Liver (tissue), 9 donors: Measurements from ENCODE around the gene CELF5. TPM values are rescaled to one million over a fixed set of nuclear protein-coding genes. Genes with fewer than 3 reads are reported as not detected.
"Not testable (repeated sequence)": the region's sequence is repeated elsewhere in the genome, so short reads cannot be mapped to it uniquely, and the experiment has no call there.

Source experiments
- DNase-seq: peaks from one replicate; pipeline ENCODE4 v3.0.0-alpha.2; 2017; ENCODE audit warnings: low spot score
- H3K27ac ChIP-seq, 2 donors: one replicate each; pipeline ENCODE4 v1.7.0; 2013; ENCODE audit warnings: inconsistent platforms in 2 of 2, low read length in 2 of 2, control low read depth in 1 of 2, low read depth in 1 of 2, mild to moderate bottlenecking in 1 of 2
- H3K27me3 ChIP-seq, 4 donors: one replicate each; pipeline versions ENCODE4 v1.6.1 to v1.7.0; 2013; ENCODE audit warnings: low read length in 3 of 4, inconsistent platforms in 1 of 4, mild to moderate bottlenecking in 1 of 4, moderate library complexity in 1 of 4; ENCODE audit not compliant: control insufficient read depth in 4 of 4, insufficient read depth in 4 of 4
- H3K36me3 ChIP-seq, 4 donors: one replicate each; pipeline versions ENCODE4 v1.6.1 to v1.7.0; 2013; ENCODE audit warnings: low read length in 3 of 4, mild to moderate bottlenecking in 3 of 4, low read depth in 1 of 4, moderate library complexity in 1 of 4; ENCODE audit not compliant: control insufficient read depth in 4 of 4, insufficient read depth in 3 of 4
- H3K4me1 ChIP-seq, 4 donors: one replicate each; pipeline versions ENCODE4 v1.6.1 to v1.7.0; 2013; ENCODE audit warnings: low read length in 3 of 4, mild to moderate bottlenecking in 3 of 4, moderate library complexity in 1 of 4; ENCODE audit not compliant: control insufficient read depth in 4 of 4, insufficient read depth in 4 of 4
- H3K4me3 ChIP-seq, 3 donors: one replicate each; pipeline versions ENCODE4 v1.6.1 to v1.7.0; 2013; ENCODE audit warnings: low read length in 3 of 3, control low read depth in 1 of 3, low read depth in 1 of 3, mild to moderate bottlenecking in 1 of 3
- H3K9ac ChIP-seq, 2 donors: one replicate each; pipeline ENCODE4 v1.7.0; 2013; ENCODE audit warnings: low read length in 2 of 2, mild to moderate bottlenecking in 2 of 2, moderate library complexity in 2 of 2, control low read depth in 1 of 2, low read depth in 1 of 2
- H3K9me3 ChIP-seq, 4 donors: one replicate each; pipeline versions ENCODE4 v1.6.1 to v1.7.0; 2013; ENCODE audit warnings: low read length in 3 of 4; ENCODE audit not compliant: control insufficient read depth in 4 of 4
- EGR1 ChIP-seq, 2 donors: IDR thresholded peaks; 2 replicates each; pipeline ENCODE4 v1.6.1; 2016 to 2018; ENCODE audit warnings: antibody characterized with exemption in 2 of 2, low read depth in 2 of 2
- FOXA1 ChIP-seq: IDR thresholded peaks from 2 replicates; pipeline ENCODE4 v1.6.1; 2016; ENCODE audit warnings: antibody characterized with exemption
- FOXA2 ChIP-seq: IDR thresholded peaks from 2 replicates; pipeline ENCODE4 v1.6.1; 2016; ENCODE audit warnings: antibody characterized with exemption
- GABPA ChIP-seq, 2 donors: IDR thresholded peaks in 1 of 2; conservative IDR thresholded peaks in 1 of 2; 2 replicates each; pipeline ENCODE4 v1.6.1; 2016; ENCODE audit warnings: antibody characterized with exemption in 2 of 2, mild to moderate bottlenecking in 1 of 2, moderate library complexity in 1 of 2
- HNF4A ChIP-seq, 2 donors: conservative IDR thresholded peaks; 2 replicates each; pipeline ENCODE4 v1.6.1; 2016; ENCODE audit warnings: antibody characterized with exemption in 2 of 2, mild to moderate bottlenecking in 2 of 2
- HNF4G ChIP-seq: IDR thresholded peaks from 2 replicates; pipeline ENCODE4 v1.6.1; 2016; ENCODE audit warnings: antibody characterized with exemption
- JUND ChIP-seq, 2 donors: IDR thresholded peaks; 2 replicates each; pipeline ENCODE4 v1.6.1; 2016; ENCODE audit warnings: antibody characterized with exemption in 2 of 2
- NR2F2 ChIP-seq: IDR thresholded peaks from 2 replicates; pipeline ENCODE4 v1.6.1; 2016; ENCODE audit warnings: antibody characterized with exemption
- RAD21 ChIP-seq, 2 donors: IDR thresholded peaks; 2 replicates each; pipeline ENCODE4 v1.6.1; 2016; ENCODE audit warnings: antibody characterized with exemption in 2 of 2, mild to moderate bottlenecking in 2 of 2
- SP1 ChIP-seq: IDR thresholded peaks from 2 replicates; pipeline ENCODE4 v1.6.1; 2018; ENCODE audit warnings: antibody characterized with exemption, mild to moderate bottlenecking
- YY1 ChIP-seq: IDR thresholded peaks from 2 replicates; pipeline ENCODE4 v1.6.1; 2016; ENCODE audit warnings: antibody characterized with exemption, mild to moderate bottlenecking
- WGBS: extraction: QIAGEN DNeasy Blood & Tissue Kit; methylation state at CpG from one replicate; pipeline ENCODE4 v1.1.7; 2013; 5-methylcytosine and 5-hydroxymethylcytosine counted together
- polyA plus RNA-seq, 2 donors: library from polyadenylated mRNA; stranded (reverse) in 1 of 2; unstranded in 1 of 2; fragments of 200-250 nt in 1 of 2; fragments of >200 nt in 1 of 2; fragmentation: Nextera tagmentation in 1 of 2; extraction: Ambion mirVana in 1 of 2; gene quantifications; one replicate each; pipeline versions ENCODE4 v1.2.1 to v1.2.3, GENCODE V29; 2013 to 2015
- total RNA-seq, 2 donors: library from RNA; depleted of rRNA; stranded (reverse); fragments of >200 nt; gene quantifications; one replicate each; pipeline ENCODE4 v1.2.3, GENCODE V29; 2014
- TF ChIP-seq, protein P1 (sequence below): fragments of 150-350 bp; IDR thresholded peaks from 2 replicates; pipeline ENCODE4 v1.5.1; 2017; ENCODE audit warnings: improper control_type of control experiment, low read depth, low read length; ENCODE audit not compliant: missing input control
- TF ChIP-seq, protein P2 (sequence below): IDR thresholded peaks from 2 replicates; pipeline ENCODE4 v1.6.1; 2016; ENCODE audit warnings: antibody characterized with exemption, mild to moderate bottlenecking
- TF ChIP-seq, protein P3 (sequence below): IDR thresholded peaks from 2 replicates; pipeline ENCODE4 v1.6.1; 2016; ENCODE audit warnings: antibody characterized with exemption
- TF ChIP-seq, protein P4 (sequence below): IDR thresholded peaks from 2 replicates; pipeline ENCODE4 v1.6.1; 2016; ENCODE audit warnings: antibody characterized with exemption
- donor health status: healthy.
- donor health status: healthy.
- donor health status: healthy.
- donor health status: healthy.
- donor health status: healthy.

The CELF5 gene
- total and polyA plus RNA-seq, 4 donors, result 0.06 to 0.50 (median 0.26) TPM

DNA sequence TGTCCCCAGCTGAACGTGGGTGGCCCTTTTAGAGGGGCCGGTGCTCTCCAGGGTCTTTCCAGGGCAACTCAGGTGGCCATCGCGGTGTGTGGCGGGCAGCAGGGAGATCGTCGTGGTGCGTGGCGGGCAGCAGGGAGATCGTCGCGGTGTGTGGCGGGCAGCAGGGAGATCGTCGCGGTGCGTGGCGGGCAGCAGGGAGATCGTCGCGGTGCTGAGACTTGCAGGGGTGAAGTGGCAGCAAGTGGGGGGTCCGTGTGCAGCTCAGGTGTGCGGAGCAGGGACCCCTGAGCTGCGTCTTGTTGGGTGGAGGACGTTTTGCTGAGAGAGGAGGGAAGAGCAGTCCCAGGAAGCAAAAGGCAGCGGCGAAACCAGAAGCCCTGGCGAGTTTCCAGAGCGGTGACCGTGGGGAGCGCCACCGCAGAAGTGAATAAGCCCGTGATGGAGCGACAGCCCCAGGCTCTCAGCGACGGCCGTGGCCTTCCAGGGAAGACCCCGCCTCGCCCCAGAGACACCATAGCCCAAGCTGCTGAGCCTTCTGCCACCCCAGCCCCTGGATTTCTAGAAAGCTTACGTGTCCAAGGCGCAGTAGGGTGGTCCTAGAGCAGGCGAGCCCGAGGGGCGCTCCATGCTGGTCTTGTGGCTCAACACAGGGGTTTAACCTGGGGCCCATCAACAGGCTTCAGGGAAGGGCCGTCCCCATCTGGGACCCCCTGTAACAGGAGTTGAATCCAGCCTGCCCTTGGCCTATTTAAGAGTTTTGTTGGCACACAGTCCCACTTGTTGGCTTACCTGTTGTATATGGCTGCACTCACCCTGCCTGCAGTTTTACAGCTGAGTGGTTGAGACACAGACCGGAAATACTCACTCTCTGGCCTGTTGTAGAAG is 33.3 kb upstream of the CELF5 start:
- Histone ChIP-seq H3K9me3 (no peaks in the 10 kb centered on the region), H3K4me3 (no peak overlapping the region), H3K9ac (no peak overlapping the region), H3K36me3 (peaks cover 0 to 8% (median 1%) of the 10 kb centered on the region in 4 donors), H3K27ac (no peak overlapping the region), H3K4me1 (peaks cover 8 to 18% (median 16%) of the 10 kb centered on the region in 4 donors), H3K27me3 (no peaks in the 10 kb centered on the region)
- 95% methylated on average over 46 of the region's 46 CpGs for WGBS
- DNase-seq, result no peak
- TF ChIP-seq RAD21 (IDR thresholded peaks at IDR 0.05) (no peak), HNF4G (no peak), YY1 (no peak), FOXA1 (no peak), HNF4A (conservative IDR thresholded peaks at IDR 0.05) (no peak), SP1 (no peak), JUND (IDR thresholded peaks at IDR 0.05) (no peak), GABPA (IDR thresholded peaks at IDR 0.05 in 1 of 2, conservative IDR thresholded peaks at IDR 0.05 in 1 of 2) (no peak), EGR1 (IDR thresholded peaks at IDR 0.05; ENCODE audit: low read depth in 2 of 2) (no peak), FOXA2 (no peak), NR2F2 (no peak)
- TF ChIP-seq, protein P1, sequence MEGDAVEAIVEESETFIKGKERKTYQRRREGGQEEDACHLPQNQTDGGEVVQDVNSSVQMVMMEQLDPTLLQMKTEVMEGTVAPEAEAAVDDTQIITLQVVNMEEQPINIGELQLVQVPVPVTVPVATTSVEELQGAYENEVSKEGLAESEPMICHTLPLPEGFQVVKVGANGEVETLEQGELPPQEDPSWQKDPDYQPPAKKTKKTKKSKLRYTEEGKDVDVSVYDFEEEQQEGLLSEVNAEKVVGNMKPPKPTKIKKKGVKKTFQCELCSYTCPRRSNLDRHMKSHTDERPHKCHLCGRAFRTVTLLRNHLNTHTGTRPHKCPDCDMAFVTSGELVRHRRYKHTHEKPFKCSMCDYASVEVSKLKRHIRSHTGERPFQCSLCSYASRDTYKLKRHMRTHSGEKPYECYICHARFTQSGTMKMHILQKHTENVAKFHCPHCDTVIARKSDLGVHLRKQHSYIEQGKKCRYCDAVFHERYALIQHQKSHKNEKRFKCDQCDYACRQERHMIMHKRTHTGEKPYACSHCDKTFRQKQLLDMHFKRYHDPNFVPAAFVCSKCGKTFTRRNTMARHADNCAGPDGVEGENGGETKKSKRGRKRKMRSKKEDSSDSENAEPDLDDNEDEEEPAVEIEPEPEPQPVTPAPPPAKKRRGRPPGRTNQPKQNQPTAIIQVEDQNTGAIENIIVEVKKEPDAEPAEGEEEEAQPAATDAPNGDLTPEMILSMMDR, result no peak
- TF ChIP-seq, protein P2, sequence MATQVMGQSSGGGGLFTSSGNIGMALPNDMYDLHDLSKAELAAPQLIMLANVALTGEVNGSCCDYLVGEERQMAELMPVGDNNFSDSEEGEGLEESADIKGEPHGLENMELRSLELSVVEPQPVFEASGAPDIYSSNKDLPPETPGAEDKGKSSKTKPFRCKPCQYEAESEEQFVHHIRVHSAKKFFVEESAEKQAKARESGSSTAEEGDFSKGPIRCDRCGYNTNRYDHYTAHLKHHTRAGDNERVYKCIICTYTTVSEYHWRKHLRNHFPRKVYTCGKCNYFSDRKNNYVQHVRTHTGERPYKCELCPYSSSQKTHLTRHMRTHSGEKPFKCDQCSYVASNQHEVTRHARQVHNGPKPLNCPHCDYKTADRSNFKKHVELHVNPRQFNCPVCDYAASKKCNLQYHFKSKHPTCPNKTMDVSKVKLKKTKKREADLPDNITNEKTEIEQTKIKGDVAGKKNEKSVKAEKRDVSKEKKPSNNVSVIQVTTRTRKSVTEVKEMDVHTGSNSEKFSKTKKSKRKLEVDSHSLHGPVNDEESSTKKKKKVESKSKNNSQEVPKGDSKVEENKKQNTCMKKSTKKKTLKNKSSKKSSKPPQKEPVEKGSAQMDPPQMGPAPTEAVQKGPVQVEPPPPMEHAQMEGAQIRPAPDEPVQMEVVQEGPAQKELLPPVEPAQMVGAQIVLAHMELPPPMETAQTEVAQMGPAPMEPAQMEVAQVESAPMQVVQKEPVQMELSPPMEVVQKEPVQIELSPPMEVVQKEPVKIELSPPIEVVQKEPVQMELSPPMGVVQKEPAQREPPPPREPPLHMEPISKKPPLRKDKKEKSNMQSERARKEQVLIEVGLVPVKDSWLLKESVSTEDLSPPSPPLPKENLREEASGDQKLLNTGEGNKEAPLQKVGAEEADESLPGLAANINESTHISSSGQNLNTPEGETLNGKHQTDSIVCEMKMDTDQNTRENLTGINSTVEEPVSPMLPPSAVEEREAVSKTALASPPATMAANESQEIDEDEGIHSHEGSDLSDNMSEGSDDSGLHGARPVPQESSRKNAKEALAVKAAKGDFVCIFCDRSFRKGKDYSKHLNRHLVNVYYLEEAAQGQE, result no peak
- TF ChIP-seq, protein P3, sequence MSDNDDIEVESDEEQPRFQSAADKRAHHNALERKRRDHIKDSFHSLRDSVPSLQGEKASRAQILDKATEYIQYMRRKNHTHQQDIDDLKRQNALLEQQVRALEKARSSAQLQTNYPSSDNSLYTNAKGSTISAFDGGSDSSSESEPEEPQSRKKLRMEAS, result no peak
- TF ChIP-seq, protein P4, sequence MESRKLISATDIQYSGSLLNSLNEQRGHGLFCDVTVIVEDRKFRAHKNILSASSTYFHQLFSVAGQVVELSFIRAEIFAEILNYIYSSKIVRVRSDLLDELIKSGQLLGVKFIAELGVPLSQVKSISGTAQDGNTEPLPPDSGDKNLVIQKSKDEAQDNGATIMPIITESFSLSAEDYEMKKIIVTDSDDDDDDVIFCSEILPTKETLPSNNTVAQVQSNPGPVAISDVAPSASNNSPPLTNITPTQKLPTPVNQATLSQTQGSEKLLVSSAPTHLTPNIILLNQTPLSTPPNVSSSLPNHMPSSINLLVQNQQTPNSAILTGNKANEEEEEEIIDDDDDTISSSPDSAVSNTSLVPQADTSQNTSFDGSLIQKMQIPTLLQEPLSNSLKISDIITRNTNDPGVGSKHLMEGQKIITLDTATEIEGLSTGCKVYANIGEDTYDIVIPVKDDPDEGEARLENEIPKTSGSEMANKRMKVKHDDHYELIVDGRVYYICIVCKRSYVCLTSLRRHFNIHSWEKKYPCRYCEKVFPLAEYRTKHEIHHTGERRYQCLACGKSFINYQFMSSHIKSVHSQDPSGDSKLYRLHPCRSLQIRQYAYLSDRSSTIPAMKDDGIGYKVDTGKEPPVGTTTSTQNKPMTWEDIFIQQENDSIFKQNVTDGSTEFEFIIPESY, result no peak

DNA sequence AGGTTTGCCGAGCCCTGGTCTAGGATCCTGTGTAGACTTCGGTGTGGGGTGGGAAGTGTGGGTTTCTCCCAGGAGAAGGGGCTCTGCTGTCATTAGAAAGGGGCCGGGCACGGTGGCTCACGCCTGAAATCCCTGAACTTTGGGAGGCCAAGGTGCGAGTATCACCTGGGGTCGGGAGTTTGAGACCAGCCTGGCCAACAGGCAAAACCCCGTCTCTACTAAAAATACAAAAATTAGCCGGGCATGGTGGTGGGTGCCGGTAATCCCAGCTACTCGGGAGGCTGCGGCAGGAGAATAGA is 32.7 kb upstream of the CELF5 start:
- not testable (repeated sequence) for H3K27ac ChIP-seq, H3K9ac ChIP-seq, H3K27me3 ChIP-seq, H3K9me3 ChIP-seq, H3K36me3 ChIP-seq, H3K4me3 ChIP-seq, DNase-seq
- H3K4me1 ChIP-seq, result peaks cover 6 to 14% (median 11%) of the 10 kb centered on the region in 4 donors
- 96% methylated on average over 12 of the region's 12 CpGs for WGBS
